ENCODE measurements around the gene MPHOSPH9. TPM values are rescaled to one million over a fixed set of nuclear protein-coding genes. Genes with fewer than 3 reads are reported as not detected.
A peak's percentile ranks its signal among the peaks of the same experiment; 100 is the strongest.

The MPHOSPH9 gene
- total RNA-seq, 1 donor from 2014 or later: 40.9 TPM

DNA sequence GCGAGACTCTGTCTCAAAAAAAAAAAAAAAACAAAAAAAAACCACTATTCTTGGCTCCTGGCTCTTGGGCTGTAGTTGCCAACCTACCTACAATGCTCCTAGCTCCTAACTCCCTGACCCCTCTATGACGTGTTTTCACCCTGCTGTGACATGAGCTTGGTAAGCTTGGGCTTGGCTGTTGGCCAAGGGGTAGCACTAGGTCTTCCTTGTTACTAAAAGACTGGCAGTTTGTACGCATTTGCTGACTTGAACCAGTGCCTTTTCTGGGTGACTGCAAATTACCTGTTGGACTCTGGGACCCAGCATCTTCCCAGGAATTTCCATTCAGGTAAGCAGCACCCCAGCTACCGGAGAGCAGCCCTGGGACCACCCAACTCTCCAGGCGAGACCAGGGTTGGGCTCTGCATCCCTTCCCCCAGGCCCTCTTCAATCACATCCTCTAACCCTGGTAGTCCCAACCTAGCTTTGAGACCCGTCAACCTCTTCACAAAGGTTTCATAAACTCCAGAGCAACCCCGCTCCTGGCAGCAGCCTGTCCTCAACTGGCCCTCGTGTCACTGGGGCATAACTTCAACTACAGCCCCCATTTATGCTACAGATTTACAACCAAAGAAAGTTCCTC lies 30.4 kb upstream of the MPHOSPH9 start:
- H3K4me3 Mint-ChIP-seq: no peak overlapping the region
- no peak overlapping the region for H3K27ac Mint-ChIP-seq
- peaks cover 5% of the 10 kb centered on the region for H3K4me1 Mint-ChIP-seq
- DNase-seq (ENCODE audit: low spot score in 2 of 2, unreplicated experiment in 2 of 2): no peak
- no peak for TF ChIP-seq CTCF (IDR thresholded peaks at IDR 0.05; ENCODE audit: unreplicated experiment)
- peaks cover 40% of the 10 kb centered on the region for H3K36me3 Mint-ChIP-seq
- no peaks in the 10 kb centered on the region for H3K9me3 Mint-ChIP-seq
- H3K27me3 Mint-ChIP-seq (ENCODE audit: low read depth): no peaks in the 10 kb centered on the region

DNA sequence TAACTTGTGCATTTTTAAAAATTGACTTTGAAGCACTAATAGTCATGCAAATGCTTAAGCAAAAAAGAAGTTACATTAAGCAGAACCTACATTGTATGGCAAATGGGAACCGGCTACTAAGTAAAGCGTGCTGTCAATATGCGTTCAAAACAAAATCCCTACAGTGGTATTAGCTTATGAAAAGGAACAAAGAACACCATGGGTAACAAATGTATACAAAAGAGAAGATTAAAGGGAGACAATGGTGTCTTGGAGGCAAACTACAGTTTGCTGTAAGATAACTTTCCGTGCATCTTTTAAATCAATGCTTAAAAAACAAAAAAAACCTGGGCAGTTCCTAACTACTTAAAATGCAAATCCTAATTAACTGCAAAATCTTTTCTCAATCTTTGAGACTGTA lies 28.3 kb upstream of the MPHOSPH9 start:
- no peak for TF ChIP-seq CTCF (IDR thresholded peaks at IDR 0.05; ENCODE audit: unreplicated experiment)
- no peak for DNase-seq (ENCODE audit: low spot score in 2 of 2, unreplicated experiment in 2 of 2)
- Mint-ChIP-seq H3K27me3 (ENCODE audit: low read depth) (no peaks in the 10 kb centered on the region), H3K4me1 (no peaks in the 10 kb centered on the region), H3K36me3 (peaks cover 40% of the 10 kb centered on the region), H3K9me3 (no peaks in the 10 kb centered on the region), H3K27ac (no peak overlapping the region), H3K4me3 (no peak overlapping the region)

- Mint-ChIP-seq H3K27me3 (ENCODE audit: low read depth) (no peaks in the 10 kb centered on the region), H3K36me3 (peaks cover 42% of the 10 kb centered on the region), H3K9me3 (no peaks in the 10 kb centered on the region), H3K4me1 (no peaks in the 10 kb centered on the region), H3K27ac (peak overlapping the region; percentile 0), H3K4me3 (no peak overlapping the region)
- DNase-seq (ENCODE audit: low spot score in 2 of 2, unreplicated experiment in 2 of 2): no peak
- no peak for TF ChIP-seq CTCF (IDR thresholded peaks at IDR 0.05; ENCODE audit: unreplicated experiment)
These were observed 27.1 kb upstream of the MPHOSPH9 start for GRCh38 chr12:123260081-123260480.

DNA sequence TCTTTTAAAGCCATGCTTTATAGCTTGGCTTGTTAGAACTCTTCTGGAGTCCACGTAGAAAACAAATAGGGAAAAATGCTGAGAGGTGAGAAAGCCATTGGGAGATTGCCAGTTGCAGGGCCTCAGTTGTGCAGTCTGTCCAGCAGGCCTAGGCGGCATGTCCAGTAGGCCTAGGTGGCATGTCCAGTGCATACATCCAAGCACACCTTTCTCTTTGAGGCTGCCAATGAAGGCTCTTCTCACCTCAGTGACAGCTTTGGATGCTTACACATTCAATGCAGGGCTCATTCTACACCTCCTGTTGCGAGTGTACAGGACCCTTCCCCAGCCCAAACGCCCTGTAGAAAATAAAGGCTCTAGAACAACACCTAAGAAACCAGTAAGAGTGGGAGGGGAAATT lies 25.7 kb upstream of the MPHOSPH9 start:
- Mint-ChIP-seq H3K27me3 (ENCODE audit: low read depth) (no peaks in the 10 kb centered on the region), H3K27ac (no peak overlapping the region), H3K4me1 (no peaks in the 10 kb centered on the region), H3K9me3 (no peaks in the 10 kb centered on the region), H3K36me3 (peaks cover 47% of the 10 kb centered on the region), H3K4me3 (no peak overlapping the region)
- no peak for TF ChIP-seq CTCF (IDR thresholded peaks at IDR 0.05; ENCODE audit: unreplicated experiment)
- DNase-seq (ENCODE audit: low spot score in 2 of 2, unreplicated experiment in 2 of 2): no peak

GRCh38 chr12:123254853-123255446 lies 22.0 kb upstream of the MPHOSPH9 start:
- Mint-ChIP-seq H3K36me3 (peaks cover 34% of the 10 kb centered on the region), H3K9me3 (peaks cover 4% of the 10 kb centered on the region), H3K4me3 (no peak overlapping the region), H3K4me1 (peaks cover 19% of the 10 kb centered on the region), H3K27ac (peak overlapping the region; percentile 47), H3K27me3 (ENCODE audit: low read depth) (no peaks in the 10 kb centered on the region)
- DNase-seq (ENCODE audit: low spot score in 2 of 2, unreplicated experiment in 2 of 2): no peak
- TF ChIP-seq CTCF (IDR thresholded peaks at IDR 0.05; ENCODE audit: unreplicated experiment): no peak

All from mesothelial cell of epicardium (in vitro differentiated cells).